GM12878 (cell line): ENCODE data around the gene ABL1. TPM values are rescaled to one million over a fixed set of nuclear protein-coding genes. Genes with fewer than 3 reads are reported as not detected.
A peak's percentile ranks its signal among the peaks of the same experiment; 100 is the strongest.

Source experiments
- CBX5 ChIP-seq: sonication (generic); IDR thresholded peaks from 2 replicates; pipeline ENCODE4 v1.6.1; 2016; ENCODE audit warnings: low read depth, moderate library complexity, mild to moderate bottlenecking, inconsistent platforms
- GATAD2B ChIP-seq: fragments of 450-650 bp; conservative IDR thresholded peaks from 2 replicates; pipeline ENCODE4 v1.6.1; 2017; ENCODE audit warnings: low read depth, mild to moderate bottlenecking, moderate library complexity
- HCFC1 ChIP-seq: fragments of 150-350 bp; IDR thresholded peaks from 2 replicates; pipeline ENCODE4 v1.6.1; 2014; ENCODE audit warnings: low read length
- HDAC2 ChIP-seq: fragments of 200-600 bp; sonication (generic); IDR thresholded peaks from 2 replicates; pipeline ENCODE4 v1.6.1; 2017
- IKZF1 ChIP-seq: fragments of 450-650 bp; conservative IDR thresholded peaks from 2 replicates; pipeline ENCODE4 v1.6.1; 2017; ENCODE audit warnings: antibody characterized with exemption, mild to moderate bottlenecking
- JUND ChIP-seq: IDR thresholded peaks from 2 replicates; pipeline ENCODE4 v1.6.1; 2012; ENCODE audit warnings: low read depth, mild to moderate bottlenecking, low read length, improper control_type of control experiment, moderate library complexity
- MTA3 ChIP-seq: IDR thresholded peaks from 2 replicates; pipeline ENCODE4 v1.6.1; 2012; ENCODE audit warnings: low read length, inconsistent platforms, borderline replicate concordance
- MYB ChIP-seq: fragments of 150-350 bp; IDR thresholded peaks from 2 replicates; pipeline ENCODE4 v1.6.1; 2014; ENCODE audit warnings: mild to moderate bottlenecking, low read depth, low read length, borderline replicate concordance
- NFIC ChIP-seq: IDR thresholded peaks from 2 replicates; pipeline ENCODE4 v1.6.1; 2012; ENCODE audit warnings: low read depth, mild to moderate bottlenecking, inconsistent platforms, low read length, moderate library complexity
- PML ChIP-seq: IDR thresholded peaks from 2 replicates; pipeline ENCODE4 v1.6.1; 2012; ENCODE audit warnings: low read length, inconsistent platforms
- POU2F2 ChIP-seq: IDR thresholded peaks from 3 replicates; pipeline ENCODE4 v1.6.1; 2011; ENCODE audit warnings: low read depth, mild to moderate bottlenecking, low read length, borderline replicate concordance
- SIN3A ChIP-seq: IDR thresholded peaks from 2 replicates; pipeline ENCODE4 v1.6.1; 2012; ENCODE audit warnings: low read depth, low read length, improper control_type of control experiment
- TARDBP ChIP-seq: IDR thresholded peaks from 2 replicates; pipeline ENCODE4 v1.6.1; 2016; ENCODE audit warnings: borderline replicate concordance
- WRNIP1 ChIP-seq: IDR thresholded peaks from 2 replicates; pipeline ENCODE4 v1.6.1; 2011; ENCODE audit warnings: low read depth, low read length, improper control_type of control experiment, borderline replicate concordance
- polyA plus RNA-seq, 11 experiments: library from polyadenylated mRNA; depleted of rRNA in 4 of 11; unstranded in 6 of 11; stranded (reverse) in 5 of 11; fragments of >200 nt; fragmentation: Nextera tagmentation in 4 of 11; fragmentation: Illumina TruSeq in 1 of 11; extraction: Ambion mirVana in 4 of 11; extraction: Trizol in 1 of 11; gene quantifications; 1 replicate in 1 of 11; 2 replicates in 10 of 11; pipeline versions ENCODE4 v1.2.1 to v1.2.3, GENCODE V29; 2011 to 2016; ENCODE audit warnings: inconsistent platforms in 2 of 11, missing spikeins in 2 of 11, low read depth in 1 of 11
- total RNA-seq, 4 experiments: library from RNA; depleted of rRNA in 3 of 4; stranded (reverse); fragments of >200 nt in 3 of 4; fragmentation: Illumina TruSeq in 1 of 4; extraction: Trizol in 1 of 4; gene quantifications; 2 replicates each; pipeline versions ENCODE4 v1.2.1 to v1.2.3, GENCODE V29; 2013 to 2021
- TF ChIP-seq, protein P1 (sequence below): IDR thresholded peaks from 2 replicates; pipeline ENCODE4 v1.6.1; 2012; ENCODE audit warnings: low read depth, low read length, improper control_type of control experiment
- TF ChIP-seq, protein P2 (sequence below): fragments of 150-350 bp; IDR thresholded peaks from 2 replicates; pipeline ENCODE4 v1.6.1; 2016; ENCODE audit warnings: low read depth, low read length
- TF ChIP-seq, protein P3 (sequence below): fragments of 450-650 bp; IDR thresholded peaks from 2 replicates; pipeline ENCODE4 v1.6.1; 2018; ENCODE audit warnings: borderline replicate concordance, mild to moderate bottlenecking; ENCODE audit not compliant: partially characterized antibody
- TF ChIP-seq, protein P4 (sequence below): fragments of 450-650 bp; IDR thresholded peaks from 2 replicates; pipeline ENCODE4 v1.6.1; 2016; ENCODE audit warnings: mild to moderate bottlenecking
- TF ChIP-seq, protein P5 (sequence below): fragments of 450-650 bp; IDR thresholded peaks from 2 replicates; pipeline ENCODE4 v1.6.1; 2017; ENCODE audit warnings: mild to moderate bottlenecking, low read depth, inconsistent platforms; ENCODE audit not compliant: poor library complexity, severe bottlenecking
- TF ChIP-seq, protein P6 (sequence below): IDR thresholded peaks from 2 replicates; pipeline ENCODE4 v1.6.1; 2011; ENCODE audit warnings: borderline replicate concordance, low read depth, mild to moderate bottlenecking, moderate library complexity, mixed read lengths, low read length; ENCODE audit not compliant: insufficient read depth; ENCODE audit errors: extremely low read length

Gene ABL1
- total and polyA plus RNA-seq, 10 of the 15 experiments (the other 5 are each of a cell fraction or from before 2014, with no cell fraction given), result 0.79 to 51.5 (median 16.3) TPM

DNA sequence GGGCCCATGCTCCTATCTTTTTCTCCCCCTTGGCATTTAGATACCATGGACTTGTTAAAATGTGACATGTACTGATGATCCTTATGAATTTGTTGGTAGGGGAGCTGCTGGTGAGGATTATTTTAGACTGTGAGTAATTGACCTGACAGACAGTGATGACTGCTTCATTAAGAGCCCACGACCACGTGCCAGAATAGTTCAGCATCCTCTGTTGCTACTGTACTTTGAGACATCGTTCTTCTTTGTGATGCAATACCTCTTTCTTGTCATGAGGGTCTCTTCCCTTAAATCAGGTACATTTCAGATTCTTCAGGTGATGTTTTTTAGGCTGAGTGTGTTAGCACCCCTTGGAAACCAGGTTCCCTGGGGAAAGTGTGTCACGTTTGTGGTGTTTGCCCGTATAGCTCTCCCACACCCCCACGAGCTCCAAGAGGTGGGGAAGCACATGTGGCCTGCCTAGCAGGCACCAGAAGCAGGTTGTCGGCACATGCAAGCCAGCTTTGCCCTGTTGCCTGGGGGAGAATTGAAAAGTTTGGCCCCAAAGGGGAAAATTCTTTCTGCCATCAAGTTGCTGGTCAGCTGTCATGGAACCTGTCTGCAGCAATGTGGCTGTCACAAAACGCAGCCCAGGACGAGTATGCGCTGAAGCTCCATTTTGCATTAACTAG lies 36.5 kb downstream of the ABL1 start (continued):
- TF ChIP-seq IKZF1, result no peak
- TF ChIP-seq CBX5, result no peak
- no peak for TF ChIP-seq HCFC1
- 0 out of 2 replicates have a peak, but pooled peaks have one; percentile 39 for TF ChIP-seq MTA3
- TF ChIP-seq, protein P1, sequence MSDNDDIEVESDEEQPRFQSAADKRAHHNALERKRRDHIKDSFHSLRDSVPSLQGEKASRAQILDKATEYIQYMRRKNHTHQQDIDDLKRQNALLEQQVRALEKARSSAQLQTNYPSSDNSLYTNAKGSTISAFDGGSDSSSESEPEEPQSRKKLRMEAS, result no peak
- TF ChIP-seq, protein P2, sequence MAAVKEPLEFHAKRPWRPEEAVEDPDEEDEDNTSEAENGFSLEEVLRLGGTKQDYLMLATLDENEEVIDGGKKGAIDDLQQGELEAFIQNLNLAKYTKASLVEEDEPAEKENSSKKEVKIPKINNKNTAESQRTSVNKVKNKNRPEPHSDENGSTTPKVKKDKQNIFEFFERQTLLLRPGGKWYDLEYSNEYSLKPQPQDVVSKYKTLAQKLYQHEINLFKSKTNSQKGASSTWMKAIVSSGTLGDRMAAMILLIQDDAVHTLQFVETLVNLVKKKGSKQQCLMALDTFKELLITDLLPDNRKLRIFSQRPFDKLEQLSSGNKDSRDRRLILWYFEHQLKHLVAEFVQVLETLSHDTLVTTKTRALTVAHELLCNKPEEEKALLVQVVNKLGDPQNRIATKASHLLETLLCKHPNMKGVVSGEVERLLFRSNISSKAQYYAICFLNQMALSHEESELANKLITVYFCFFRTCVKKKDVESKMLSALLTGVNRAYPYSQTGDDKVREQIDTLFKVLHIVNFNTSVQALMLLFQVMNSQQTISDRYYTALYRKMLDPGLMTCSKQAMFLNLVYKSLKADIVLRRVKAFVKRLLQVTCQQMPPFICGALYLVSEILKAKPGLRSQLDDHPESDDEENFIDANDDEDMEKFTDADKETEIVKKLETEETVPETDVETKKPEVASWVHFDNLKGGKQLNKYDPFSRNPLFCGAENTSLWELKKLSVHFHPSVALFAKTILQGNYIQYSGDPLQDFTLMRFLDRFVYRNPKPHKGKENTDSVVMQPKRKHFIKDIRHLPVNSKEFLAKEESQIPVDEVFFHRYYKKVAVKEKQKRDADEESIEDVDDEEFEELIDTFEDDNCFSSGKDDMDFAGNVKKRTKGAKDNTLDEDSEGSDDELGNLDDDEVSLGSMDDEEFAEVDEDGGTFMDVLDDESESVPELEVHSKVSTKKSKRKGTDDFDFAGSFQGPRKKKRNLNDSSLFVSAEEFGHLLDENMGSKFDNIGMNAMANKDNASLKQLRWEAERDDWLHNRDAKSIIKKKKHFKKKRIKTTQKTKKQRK, result no peak
- TF ChIP-seq, protein P3, sequence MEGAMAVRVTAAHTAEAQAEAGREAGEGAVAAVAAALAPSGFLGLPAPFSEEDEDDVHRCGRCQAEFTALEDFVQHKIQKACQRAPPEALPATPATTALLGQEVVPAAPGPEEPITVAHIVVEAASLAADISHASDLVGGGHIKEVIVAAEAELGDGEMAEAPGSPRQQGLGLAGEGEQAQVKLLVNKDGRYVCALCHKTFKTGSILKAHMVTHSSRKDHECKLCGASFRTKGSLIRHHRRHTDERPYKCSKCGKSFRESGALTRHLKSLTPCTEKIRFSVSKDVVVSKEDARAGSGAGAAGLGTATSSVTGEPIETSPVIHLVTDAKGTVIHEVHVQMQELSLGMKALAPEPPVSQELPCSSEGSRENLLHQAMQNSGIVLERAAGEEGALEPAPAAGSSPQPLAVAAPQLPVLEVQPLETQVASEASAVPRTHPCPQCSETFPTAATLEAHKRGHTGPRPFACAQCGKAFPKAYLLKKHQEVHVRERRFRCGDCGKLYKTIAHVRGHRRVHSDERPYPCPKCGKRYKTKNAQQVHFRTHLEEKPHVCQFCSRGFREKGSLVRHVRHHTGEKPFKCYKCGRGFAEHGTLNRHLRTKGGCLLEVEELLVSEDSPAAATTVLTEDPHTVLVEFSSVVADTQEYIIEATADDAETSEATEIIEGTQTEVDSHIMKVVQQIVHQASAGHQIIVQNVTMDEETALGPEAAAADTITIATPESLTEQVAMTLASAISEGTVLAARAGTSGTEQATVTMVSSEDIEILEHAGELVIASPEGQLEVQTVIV, result no peak
- no peak for TF ChIP-seq JUND
- TF ChIP-seq, protein P4, sequence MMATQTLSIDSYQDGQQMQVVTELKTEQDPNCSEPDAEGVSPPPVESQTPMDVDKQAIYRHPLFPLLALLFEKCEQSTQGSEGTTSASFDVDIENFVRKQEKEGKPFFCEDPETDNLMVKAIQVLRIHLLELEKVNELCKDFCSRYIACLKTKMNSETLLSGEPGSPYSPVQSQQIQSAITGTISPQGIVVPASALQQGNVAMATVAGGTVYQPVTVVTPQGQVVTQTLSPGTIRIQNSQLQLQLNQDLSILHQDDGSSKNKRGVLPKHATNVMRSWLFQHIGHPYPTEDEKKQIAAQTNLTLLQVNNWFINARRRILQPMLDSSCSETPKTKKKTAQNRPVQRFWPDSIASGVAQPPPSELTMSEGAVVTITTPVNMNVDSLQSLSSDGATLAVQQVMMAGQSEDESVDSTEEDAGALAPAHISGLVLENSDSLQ, result 0 out of 2 replicates have a peak, but pooled peaks have one; percentile 17
- TF ChIP-seq SIN3A, result no peak
- no peak for TF ChIP-seq NFIC
- no peak for TF ChIP-seq PML
- TF ChIP-seq MYB, result no peak
- no peak for TF ChIP-seq WRNIP1
- TF ChIP-seq POU2F2, result no peak
- TF ChIP-seq, protein P5, sequence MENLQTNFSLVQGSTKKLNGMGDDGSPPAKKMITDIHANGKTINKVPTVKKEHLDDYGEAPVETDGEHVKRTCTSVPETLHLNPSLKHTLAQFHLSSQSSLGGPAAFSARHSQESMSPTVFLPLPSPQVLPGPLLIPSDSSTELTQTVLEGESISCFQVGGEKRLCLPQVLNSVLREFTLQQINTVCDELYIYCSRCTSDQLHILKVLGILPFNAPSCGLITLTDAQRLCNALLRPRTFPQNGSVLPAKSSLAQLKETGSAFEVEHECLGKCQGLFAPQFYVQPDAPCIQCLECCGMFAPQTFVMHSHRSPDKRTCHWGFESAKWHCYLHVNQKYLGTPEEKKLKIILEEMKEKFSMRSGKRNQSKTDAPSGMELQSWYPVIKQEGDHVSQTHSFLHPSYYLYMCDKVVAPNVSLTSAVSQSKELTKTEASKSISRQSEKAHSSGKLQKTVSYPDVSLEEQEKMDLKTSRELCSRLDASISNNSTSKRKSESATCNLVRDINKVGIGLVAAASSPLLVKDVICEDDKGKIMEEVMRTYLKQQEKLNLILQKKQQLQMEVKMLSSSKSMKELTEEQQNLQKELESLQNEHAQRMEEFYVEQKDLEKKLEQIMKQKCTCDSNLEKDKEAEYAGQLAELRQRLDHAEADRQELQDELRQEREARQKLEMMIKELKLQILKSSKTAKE, result no peak
- TF ChIP-seq HDAC2, result no peak
- TF ChIP-seq, protein P6, sequence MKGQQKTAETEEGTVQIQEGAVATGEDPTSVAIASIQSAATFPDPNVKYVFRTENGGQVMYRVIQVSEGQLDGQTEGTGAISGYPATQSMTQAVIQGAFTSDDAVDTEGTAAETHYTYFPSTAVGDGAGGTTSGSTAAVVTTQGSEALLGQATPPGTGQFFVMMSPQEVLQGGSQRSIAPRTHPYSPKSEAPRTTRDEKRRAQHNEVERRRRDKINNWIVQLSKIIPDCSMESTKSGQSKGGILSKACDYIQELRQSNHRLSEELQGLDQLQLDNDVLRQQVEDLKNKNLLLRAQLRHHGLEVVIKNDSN, result no peak
- TF ChIP-seq GATAD2B, result no peak
- no peak for TF ChIP-seq TARDBP
